ENCODE results near the gene WDR33.

The WDR33 gene

GRCh38 chr2:127719301-127720218, 91.4 kb downstream of the WDR33 start:
- no peak for DNase-seq (ENCODE audit: low spot score)

DNA sequence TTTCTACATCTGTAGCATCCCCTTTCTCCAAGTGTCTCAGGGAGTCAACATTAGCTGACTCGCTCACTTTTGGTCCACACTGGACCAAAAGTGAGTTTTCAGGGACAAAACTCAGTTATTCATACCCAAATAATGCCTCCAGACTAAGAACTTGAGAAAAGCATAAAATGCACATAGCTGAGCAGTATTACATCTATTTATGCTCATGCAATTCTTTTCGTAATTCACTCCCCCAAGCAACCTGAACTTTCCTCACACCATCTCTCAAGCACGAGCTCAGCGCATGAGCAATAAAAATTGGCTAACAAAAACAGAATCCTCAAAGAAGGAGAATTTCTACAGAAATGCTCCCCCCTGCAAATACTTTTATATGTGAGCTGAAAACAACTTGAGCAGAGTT, 92.7 kb downstream of the WDR33 start:
- DNase-seq (ENCODE audit: low spot score): no peak

DNA sequence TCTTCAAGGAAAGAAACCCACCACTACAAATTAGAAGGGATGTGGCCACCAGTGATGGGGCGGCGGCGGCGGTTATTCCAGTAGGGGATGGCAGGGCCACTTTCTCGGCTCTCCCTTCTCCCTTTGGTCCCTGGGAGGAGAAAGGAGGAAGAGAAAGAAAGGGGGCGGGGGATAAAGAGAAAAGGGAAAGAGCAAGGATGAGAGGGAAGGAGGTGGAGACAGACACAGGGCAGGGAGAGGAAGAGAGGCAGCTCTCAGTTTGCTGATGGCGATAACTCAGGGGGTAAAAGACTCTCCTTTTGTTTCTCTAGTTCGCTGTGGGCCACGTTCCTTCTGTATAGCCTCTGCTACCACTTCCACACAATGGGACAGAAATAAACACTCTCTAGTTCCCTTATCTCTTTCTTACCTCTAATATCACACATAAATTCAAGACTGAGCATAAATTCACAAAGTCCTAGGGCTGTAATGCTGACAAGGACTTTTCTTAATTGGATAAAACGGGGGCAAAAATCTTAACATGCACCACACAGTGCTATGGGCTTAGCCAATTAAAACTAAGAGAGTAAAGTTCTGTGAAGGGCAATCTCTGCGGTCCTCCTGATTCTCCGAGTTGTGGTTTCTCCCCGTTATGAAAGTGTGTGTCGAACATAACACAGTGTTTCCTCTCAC, 95.1 kb downstream of the WDR33 start:
- no peak for DNase-seq (ENCODE audit: low spot score)

DNA sequence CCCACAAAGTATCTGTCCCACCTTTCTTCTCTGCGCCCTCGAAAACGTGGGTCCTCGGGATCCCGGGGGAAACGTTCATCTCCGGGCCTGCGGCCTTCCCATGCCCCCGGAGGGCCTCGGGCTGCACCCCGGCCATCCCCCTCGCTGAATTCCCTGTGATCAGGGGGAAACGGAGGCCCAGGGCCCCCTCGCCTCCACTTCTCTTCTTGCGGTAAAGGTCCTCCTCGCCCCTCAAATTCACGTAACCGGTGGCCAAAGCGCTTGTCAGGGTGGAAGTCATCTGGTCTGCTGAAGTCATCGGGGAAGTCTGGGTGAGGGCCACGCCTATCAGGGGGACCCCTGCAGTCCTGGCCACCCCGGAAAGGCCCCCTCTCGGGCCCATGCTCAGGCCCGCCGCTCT, 97.4 kb downstream of the WDR33 start:
- no peak for DNase-seq (ENCODE audit: low spot score)

- DNase-seq (ENCODE audit: low spot score): no peak
These were observed 98.0 kb downstream of the WDR33 start for GRCh38 chr2:127712999-127713398.

DNA sequence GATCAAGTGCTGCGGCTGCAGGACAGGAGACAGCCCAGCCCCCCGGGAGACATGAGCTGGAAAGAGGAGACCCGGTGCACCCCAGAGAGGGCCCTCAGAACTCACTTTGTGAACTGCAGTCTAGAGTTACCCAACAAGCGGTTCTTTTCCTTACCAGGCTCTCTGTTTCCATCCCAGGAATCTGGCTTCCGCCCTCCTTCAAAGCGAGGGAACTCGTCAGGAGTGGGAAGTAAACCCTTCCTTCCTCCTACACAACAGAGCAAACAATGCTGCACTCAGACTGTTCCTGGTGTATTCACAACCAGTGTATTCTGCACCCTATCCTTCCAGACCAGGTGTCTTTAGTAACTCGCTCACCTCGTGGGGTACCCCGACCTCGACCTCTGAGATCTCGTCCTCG, 101.6 kb downstream of the WDR33 start:
- DNase-seq (ENCODE audit: low spot score): no peak

GRCh38 chr2:127707890-127708648, 102.9 kb downstream of the WDR33 start:
- no peak for DNase-seq (ENCODE audit: low spot score)

GRCh38 chr2:127706215-127706990, 104.6 kb downstream of the WDR33 start:
- DNase-seq (ENCODE audit: low spot score): no peak

DNA sequence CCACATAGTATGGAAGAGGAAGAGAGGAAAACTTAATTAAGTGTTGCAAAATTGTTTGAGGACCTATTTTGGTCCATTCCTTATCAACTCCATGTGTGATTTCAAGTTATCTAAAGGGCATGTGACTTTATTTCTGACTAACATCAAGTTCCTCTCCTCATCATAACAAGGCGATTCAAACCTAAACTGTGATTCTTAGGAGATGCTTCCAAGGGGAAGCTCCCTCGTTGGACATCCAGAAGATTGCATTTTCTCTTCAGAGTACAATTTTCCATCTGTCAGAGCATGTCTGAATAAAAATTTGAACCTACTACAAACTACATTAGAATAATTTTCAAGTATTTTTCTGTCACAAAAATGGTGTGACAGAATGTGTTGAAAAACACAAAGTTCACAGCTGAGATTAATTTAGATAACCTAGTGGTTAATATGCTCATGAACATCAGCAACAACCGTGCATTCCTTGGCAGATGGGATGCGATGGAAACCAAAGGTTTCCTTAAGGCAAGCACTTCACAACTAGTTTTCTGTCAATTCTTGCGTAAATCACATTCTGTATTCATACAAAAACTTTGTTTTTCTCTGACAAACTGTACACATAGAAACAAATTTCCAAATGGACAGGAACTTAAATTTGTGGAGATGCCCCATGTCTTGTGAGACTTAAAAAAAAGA, 105.4 kb downstream of the WDR33 start:
- DNase-seq (ENCODE audit: low spot score): no peak

- no peak for DNase-seq (ENCODE audit: low spot score)
These were observed 106.2 kb downstream of the WDR33 start for GRCh38 chr2:127704641-127705390.

DNA sequence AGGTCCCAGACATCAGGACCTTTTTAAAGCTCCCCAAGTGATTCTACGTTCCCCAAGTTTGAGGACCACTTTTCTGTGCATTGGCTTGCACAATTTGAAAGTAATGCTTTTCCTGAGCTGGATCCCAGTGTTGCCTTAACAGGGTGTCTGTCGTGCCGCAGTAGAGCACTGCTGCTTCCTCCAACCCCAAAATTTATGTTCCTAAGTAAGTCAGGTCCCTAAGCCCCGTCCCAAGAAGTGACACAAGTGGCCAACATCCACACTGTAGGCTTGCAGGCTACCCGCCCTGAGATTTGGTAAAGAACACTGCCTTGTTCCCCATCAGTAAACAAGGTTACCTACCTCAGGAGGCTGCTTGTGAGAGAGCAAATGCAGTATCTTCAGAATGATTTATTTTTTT, 107.7 kb downstream of the WDR33 start:
- no peak for DNase-seq (ENCODE audit: low spot score)

DNA sequence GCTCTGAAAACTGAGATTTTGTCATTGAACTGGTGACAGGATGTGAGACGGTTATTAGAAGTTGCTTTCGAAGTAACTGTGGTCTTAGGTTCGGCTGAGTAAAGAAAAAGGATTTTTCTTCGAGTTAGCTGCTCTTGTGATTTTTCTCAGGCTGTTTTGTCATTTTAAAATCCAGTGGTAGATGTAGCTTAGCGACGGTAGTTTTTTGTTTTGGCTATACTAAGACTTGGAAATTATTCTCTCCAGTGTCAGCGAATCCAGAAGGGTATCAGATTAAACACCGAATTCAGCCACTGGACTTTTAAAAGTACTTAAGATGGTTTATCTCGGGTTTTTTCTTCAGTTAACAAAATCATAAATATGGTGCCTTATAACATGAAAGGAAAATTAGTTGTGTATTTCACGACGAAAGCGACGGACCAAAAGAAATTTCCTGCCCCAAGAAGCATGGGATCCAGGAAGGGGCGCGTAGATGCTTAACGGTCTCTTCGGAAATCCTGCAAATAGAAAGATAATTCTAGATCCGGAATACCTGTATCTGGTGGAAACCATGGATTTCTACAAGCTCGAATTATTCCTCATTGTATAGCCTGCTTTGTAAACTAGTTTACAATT, 108.5 kb downstream of the WDR33 start:
- no peak for DNase-seq (ENCODE audit: low spot score)

DNA sequence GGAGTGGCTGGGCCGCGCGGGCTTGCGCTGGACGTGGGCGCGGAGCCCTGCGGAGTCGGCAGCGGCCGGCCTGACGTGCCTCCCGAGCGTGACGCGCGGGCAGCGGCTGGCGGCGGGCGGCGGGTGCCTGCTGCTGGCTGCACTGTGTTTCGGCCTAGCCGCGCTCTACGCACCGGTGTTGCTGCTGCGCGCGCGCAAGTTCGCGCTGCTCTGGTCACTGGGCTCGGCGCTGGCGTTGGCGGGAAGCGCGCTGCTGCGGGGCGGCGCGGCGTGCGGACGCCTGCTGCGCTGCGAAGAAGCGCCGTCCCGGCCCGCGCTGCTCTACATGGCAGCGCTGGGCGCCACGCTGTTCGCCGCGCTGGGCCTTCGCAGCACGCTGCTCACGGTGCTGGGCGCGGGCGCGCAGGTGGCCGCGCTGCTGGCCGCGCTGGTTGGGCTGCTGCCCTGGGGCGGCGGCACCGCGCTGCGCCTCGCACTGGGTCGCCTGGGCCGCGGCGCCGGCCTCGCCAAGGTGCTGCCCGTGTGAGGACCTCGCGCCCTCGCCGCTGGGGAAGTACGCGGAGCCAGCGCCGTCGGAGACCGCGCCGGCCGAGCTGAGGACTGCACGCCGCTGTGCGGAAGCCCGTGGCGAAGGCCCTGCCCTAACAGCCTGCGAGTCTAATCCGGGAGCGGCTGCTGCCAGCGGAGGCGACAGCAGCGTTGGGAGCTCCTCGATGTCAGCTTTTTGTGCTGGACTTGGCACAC, 109.1 kb downstream of the WDR33 start:
- DNase-seq (ENCODE audit: low spot score): peak; percentile 84

DNA sequence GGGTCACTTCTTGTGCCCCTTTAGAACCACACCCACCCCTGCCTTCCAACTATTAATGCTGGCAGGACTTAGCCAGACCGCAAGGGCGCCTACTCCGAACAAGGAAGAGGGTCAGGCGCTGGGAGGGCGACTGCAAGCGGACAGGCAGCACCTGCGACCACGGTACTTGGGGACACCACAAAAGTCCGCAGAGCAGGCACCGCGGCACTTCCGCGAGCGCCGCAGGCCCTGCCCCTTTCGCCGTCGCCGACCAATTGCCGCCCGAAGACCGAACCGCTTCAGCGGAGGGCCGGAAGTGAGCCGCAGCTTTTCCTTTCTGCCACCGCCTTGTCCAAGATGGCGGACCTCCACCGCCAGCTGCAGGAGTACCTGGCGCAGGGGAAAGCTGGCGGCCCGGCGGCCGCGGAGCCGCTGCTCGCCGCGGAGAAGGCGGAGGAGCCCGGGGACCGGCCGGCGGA, 109.7 kb downstream of the WDR33 start, which contains the start of gene SFT2D3:
Gene SFT2D3 (plus strand): TSS at position 305 of the 458 bp plus-strand sequence. CDS start 32 bp downstream, at position 337.
- DNase-seq (ENCODE audit: low spot score): peak; percentile 93

- peak; percentile 91 for DNase-seq (ENCODE audit: low spot score)
These were observed 110.3 kb downstream of the WDR33 start for GRCh38 chr2:127700527-127701192.

- no peak for DNase-seq (ENCODE audit: low spot score)
These were observed 112.2 kb downstream of the WDR33 start for GRCh38 chr2:127698553-127699355.

GRCh38 chr2:127697482-127698180, 113.3 kb downstream of the WDR33 start:
- DNase-seq (ENCODE audit: low spot score): no peak
